ENCODE measurements around the gene PTPRG. TPM values are rescaled to one million over a fixed set of nuclear protein-coding genes. Genes with fewer than 3 reads are reported as not detected.

The PTPRG gene
- total and polyA plus RNA-seq, 12 donors, result 6.3 to 119 (median 72.2) TPM

- Histone ChIP-seq H3K9me3 (replicated peaks in 1 of 3) (no peaks in the 10 kb centered on the region), H3K4me1 (replicated peaks in 1 of 2) (no peaks in the 10 kb centered on the region), H3K36me3 (replicated peaks in 1 of 2) (no peaks in the 10 kb centered on the region), H3K4me3 (no peak overlapping the region), H3K27ac (no peak overlapping the region), H3K27me3 (no peaks in the 10 kb centered on the region)
- 60 to 69% (median 68%) methylated on average over 4 of the region's 4 CpGs for WGBS, 4 donors
- no peak for DNase-seq
- no peak for TF ChIP-seq CTCF (IDR thresholded peaks at IDR 0.05)
- no peak for TF ChIP-seq POLR2A (IDR thresholded peaks at IDR 0.05)
- intact Hi-C loops (cut with DNase I), result no loop called here
These were observed 96.3 kb downstream of the PTPRG start for GRCh38 chr3:61657689-61658088.

GRCh38 chr3:61662861-61663260, 101.5 kb downstream of the PTPRG start:
- Histone ChIP-seq H3K27me3 (no peaks in the 10 kb centered on the region), H3K4me3 (no peak overlapping the region), H3K27ac (no peak overlapping the region), H3K9me3 (replicated peaks in 1 of 3) (no peaks in the 10 kb centered on the region), H3K36me3 (replicated peaks in 1 of 2) (no peaks in the 10 kb centered on the region), H3K4me1 (replicated peaks in 1 of 2) (no peaks in the 10 kb centered on the region)
- intact Hi-C loops (cut with DNase I), result no loop called here
- DNase-seq, result no peak
- 94 to 98% (median 96%) methylated on average over 8 of the region's 8 CpGs for WGBS, 4 donors
- no peak for TF ChIP-seq CTCF (IDR thresholded peaks at IDR 0.05)
- no peak for TF ChIP-seq POLR2A (IDR thresholded peaks at IDR 0.05)

- Histone ChIP-seq H3K27ac (no peak overlapping the region), H3K4me3 (no peak overlapping the region), H3K4me1 (replicated peaks in 1 of 2) (no peaks in the 10 kb centered on the region), H3K9me3 (replicated peaks in 1 of 3) (no peaks in the 10 kb centered on the region), H3K27me3 (no peaks in the 10 kb centered on the region), H3K36me3 (replicated peaks in 1 of 2) (no peaks in the 10 kb centered on the region)
- DNase-seq, result no peak
- intact Hi-C loops (cut with DNase I), result no loop called here
- TF ChIP-seq POLR2A (IDR thresholded peaks at IDR 0.05), result no peak
- TF ChIP-seq CTCF (IDR thresholded peaks at IDR 0.05), result no peak
- WGBS, 4 donors, result 78 to 93% (median 85%) methylated on average over 7 to 8 of the region's 8 CpGs
These were observed 102.2 kb downstream of the PTPRG start for GRCh38 chr3:61663356-61664104.

- no peaks in the 10 kb centered on the region for H3K9me3 ChIP-seq (replicated peaks in 1 of 3)
- H3K36me3 ChIP-seq (replicated peaks in 1 of 2), result no peaks in the 10 kb centered on the region
- DNase-seq, result no peak
- intact Hi-C loops (cut with DNase I), result no loop called here
- H3K4me1 ChIP-seq (replicated peaks in 1 of 2), result no peaks in the 10 kb centered on the region
- WGBS, 4 donors, result 65 to 81% (median 76%) methylated on average over 2 of the region's 2 CpGs
- no peak overlapping the region for H3K27ac ChIP-seq
- H3K27me3 ChIP-seq, result no peaks in the 10 kb centered on the region
- no peak overlapping the region for H3K4me3 ChIP-seq
- TF ChIP-seq POLR2A (IDR thresholded peaks at IDR 0.05) (no peak), CTCF (IDR thresholded peaks at IDR 0.05) (no peak)
These were observed 102.7 kb downstream of the PTPRG start for GRCh38 chr3:61664105-61664482.

Data from adrenal gland (tissue), 12 donors.